Body of pancreas (tissue), 4 donors: Measurements from ENCODE around the gene A1CF. TPM values are rescaled to one million over a fixed set of nuclear protein-coding genes. Genes with fewer than 3 reads are reported as not detected.
A peak's percentile ranks its signal among the peaks of the same experiment; 100 is the strongest.
"Not testable (repeated sequence)": the region's sequence is repeated elsewhere in the genome, so short reads cannot be mapped to it uniquely, and the experiment has no call there.

ENCODE experiments used
- ATAC-seq: fragments of 150-250 bp; one replicate; pipeline ENCODE4 v1.9.1; 2016
- DNase-seq, 4 donors: peaks; one replicate each; pipeline ENCODE4 v3.0.0-alpha.2; 2019
- H3K27ac ChIP-seq, 4 donors: fragments of 200-600 bp; sonication (generic); 1 replicate in 3 of 4; 2 replicates in 1 of 4; pipeline versions ENCODE4 v1.5.1 to v1.6.1; 2016 to 2019; ENCODE audit warnings: mild to moderate bottlenecking in 1 of 4, mixed read lengths in 1 of 4, moderate library complexity in 1 of 4
- H3K27me3 ChIP-seq, 2 donors: fragments of 200-600 bp; sonication (generic); one replicate each; pipeline ENCODE4 v1.6.0; 2016; ENCODE audit warnings: mild to moderate bottlenecking in 1 of 2
- H3K36me3 ChIP-seq, 2 donors: fragments of 200-600 bp; sonication (generic); replicated peaks in 1 of 2; 2 replicates each; pipeline ENCODE4 v1.5.1; 2016; ENCODE audit warnings: low read depth in 2 of 2; ENCODE audit not compliant: insufficient read depth in 1 of 2
- H3K4me1 ChIP-seq: fragments of 200-600 bp; sonication (generic); one replicate; pipeline ENCODE4 v1.6.0; 2016
- H3K4me3 ChIP-seq, 2 donors: fragments of 200-600 bp; sonication (generic); 1 replicate in 1 of 2; 2 replicates in 1 of 2; pipeline ENCODE4 v1.5.1; 2016 to 2019
- H3K9me3 ChIP-seq, 3 donors: fragments of 200-600 bp; sonication (generic); 1 replicate in 2 of 3; 2 replicates in 1 of 3; pipeline ENCODE4 v1.5.1; 2016
- POLR2A ChIP-seq, 3 donors: fragments of 450-650 bp; IDR thresholded peaks; one replicate each; pipeline ENCODE4 v1.6.1; 2016; ENCODE audit warnings: antibody characterized with exemption in 3 of 3, mild to moderate bottlenecking in 2 of 3
- WGBS, 2 donors: methylation state at CpG; one replicate each; pipeline ENCODE4 v1.1.5; 2017; 5-methylcytosine and 5-hydroxymethylcytosine counted together
- intact Hi-C: fragments of 100-400 bp; cut with DNase I; formaldehyde crosslinking; loops from one replicate; pipeline ENCODE4 v1.15.1; 2023
- total RNA-seq, 2 donors: library from RNA; depleted of rRNA; stranded (reverse); fragments of >200 nt; gene quantifications; one replicate each; pipeline ENCODE4 v1.1.0, GENCODE V29; 2016
- TF ChIP-seq, protein P1 (sequence below), 7 experiments: fragments of 450-650 bp in 4 of 7; fragments of 200-600 bp in 3 of 7; sonication (generic) in 3 of 7; IDR thresholded peaks; one replicate each; pipeline ENCODE4 v1.5.1; 2016 to 2019; ENCODE audit warnings: antibody characterized with exemption in 7 of 7

The A1CF gene
- total RNA-seq, 2 donors from 2014 or later: 7.8 to 18.5 TPM

DNA sequence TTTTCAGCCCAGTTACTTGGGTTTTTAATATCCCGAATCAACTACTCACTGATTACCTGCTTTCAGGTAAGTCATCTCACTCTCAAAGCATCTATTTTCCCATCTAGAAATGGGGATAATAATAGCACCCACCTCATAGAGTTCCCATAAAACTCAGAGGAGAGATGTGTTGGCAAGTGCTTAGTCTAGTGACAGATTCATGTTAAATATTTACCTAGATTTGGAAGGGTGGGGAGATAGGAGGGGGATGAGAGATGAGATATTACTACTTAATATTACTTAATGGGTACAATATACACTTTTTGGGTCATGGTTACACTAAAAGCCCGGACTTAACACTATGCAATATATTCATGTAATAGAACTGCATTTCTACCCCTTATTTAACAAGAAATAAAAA, 7.0 kb upstream of the A1CF start:
- 44 to 52% methylated on average over 2 of the region's 2 CpGs for WGBS, 2 donors
- Histone ChIP-seq H3K4me3 (no peak overlapping the region), H3K36me3 (no peaks in the 10 kb centered on the region), H3K27ac (no peak overlapping the region), H3K9me3 (no peaks in the 10 kb centered on the region), H3K27me3 (no peaks in the 10 kb centered on the region), H3K4me1 (no peaks in the 10 kb centered on the region)
- TF ChIP-seq, protein P1, sequence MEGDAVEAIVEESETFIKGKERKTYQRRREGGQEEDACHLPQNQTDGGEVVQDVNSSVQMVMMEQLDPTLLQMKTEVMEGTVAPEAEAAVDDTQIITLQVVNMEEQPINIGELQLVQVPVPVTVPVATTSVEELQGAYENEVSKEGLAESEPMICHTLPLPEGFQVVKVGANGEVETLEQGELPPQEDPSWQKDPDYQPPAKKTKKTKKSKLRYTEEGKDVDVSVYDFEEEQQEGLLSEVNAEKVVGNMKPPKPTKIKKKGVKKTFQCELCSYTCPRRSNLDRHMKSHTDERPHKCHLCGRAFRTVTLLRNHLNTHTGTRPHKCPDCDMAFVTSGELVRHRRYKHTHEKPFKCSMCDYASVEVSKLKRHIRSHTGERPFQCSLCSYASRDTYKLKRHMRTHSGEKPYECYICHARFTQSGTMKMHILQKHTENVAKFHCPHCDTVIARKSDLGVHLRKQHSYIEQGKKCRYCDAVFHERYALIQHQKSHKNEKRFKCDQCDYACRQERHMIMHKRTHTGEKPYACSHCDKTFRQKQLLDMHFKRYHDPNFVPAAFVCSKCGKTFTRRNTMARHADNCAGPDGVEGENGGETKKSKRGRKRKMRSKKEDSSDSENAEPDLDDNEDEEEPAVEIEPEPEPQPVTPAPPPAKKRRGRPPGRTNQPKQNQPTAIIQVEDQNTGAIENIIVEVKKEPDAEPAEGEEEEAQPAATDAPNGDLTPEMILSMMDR (IDR thresholded peaks at IDR 0.05): no peak
- no peak for TF ChIP-seq POLR2A (IDR thresholded peaks at IDR 0.05)
- intact Hi-C loops: loop anchor here (10.0 kb wide), 1 partner anchor 98 kb away; no protein-coding TSS in a partner anchor
- ATAC-seq (no peak), DNase-seq (no peak)

- ATAC-seq (no peak), DNase-seq (no peak)
- intact Hi-C loops: no loop called here
- H3K27ac ChIP-seq: peak overlapping the region in 3 of 4 donors; percentile 44 to 72 (median 56)
- H3K9me3 ChIP-seq: no peaks in the 10 kb centered on the region
- H3K27me3 ChIP-seq: no peaks in the 10 kb centered on the region
- no peaks in the 10 kb centered on the region for H3K36me3 ChIP-seq
- peaks cover 38% of the 10 kb centered on the region for H3K4me1 ChIP-seq
- H3K4me3 ChIP-seq: peak overlapping the region in 1 of 2 donors; percentile 25
- TF ChIP-seq, protein P1 (IDR thresholded peaks at IDR 0.05): no peak
- TF ChIP-seq POLR2A (IDR thresholded peaks at IDR 0.05): no peak
- 26 to 34% methylated on average over 3 of the region's 3 CpGs for WGBS, 2 donors
These were observed 1.1 kb downstream of the A1CF start for GRCh38 chr10:50884302-50884701.

DNA sequence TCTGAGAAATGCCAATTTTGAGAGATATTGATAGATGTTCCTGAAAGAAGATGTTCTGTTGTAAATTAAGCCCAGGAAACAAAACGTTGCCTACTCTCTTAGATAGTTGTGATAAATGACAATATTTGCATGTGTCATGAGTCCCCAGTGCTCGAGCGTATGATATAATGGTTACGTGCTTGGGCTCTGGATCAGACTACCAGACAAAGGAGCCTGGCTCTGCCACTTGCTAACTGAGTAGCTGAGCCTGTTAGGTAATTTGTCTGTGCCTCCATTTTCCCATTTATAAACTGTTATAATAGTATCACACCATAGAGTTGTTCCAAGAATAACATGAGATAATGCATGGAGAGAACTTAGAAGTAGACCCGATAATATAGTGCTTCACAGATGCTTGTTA, 1.8 kb downstream of the A1CF start:
- H3K4me1 ChIP-seq: peaks cover 42% of the 10 kb centered on the region
- intact Hi-C loops: no loop called here
- TF ChIP-seq, protein P1 (IDR thresholded peaks at IDR 0.05): no peak
- peak in 2 of 3 donors; percentile 35 to 54 for TF ChIP-seq POLR2A (IDR thresholded peaks at IDR 0.05)
- H3K4me3 ChIP-seq: no peak overlapping the region
- 28 to 32% methylated on average over 5 of the region's 5 CpGs for WGBS, 2 donors
- H3K36me3 ChIP-seq: no peaks in the 10 kb centered on the region
- ATAC-seq: peak; percentile 63
- H3K27ac ChIP-seq: peak overlapping the region in 3 of 4 donors; percentile 44 to 72 (median 56)
- H3K9me3 ChIP-seq: no peaks in the 10 kb centered on the region
- peak; percentile 27 to 62 (median 41) for DNase-seq
- no peaks in the 10 kb centered on the region for H3K27me3 ChIP-seq

DNA sequence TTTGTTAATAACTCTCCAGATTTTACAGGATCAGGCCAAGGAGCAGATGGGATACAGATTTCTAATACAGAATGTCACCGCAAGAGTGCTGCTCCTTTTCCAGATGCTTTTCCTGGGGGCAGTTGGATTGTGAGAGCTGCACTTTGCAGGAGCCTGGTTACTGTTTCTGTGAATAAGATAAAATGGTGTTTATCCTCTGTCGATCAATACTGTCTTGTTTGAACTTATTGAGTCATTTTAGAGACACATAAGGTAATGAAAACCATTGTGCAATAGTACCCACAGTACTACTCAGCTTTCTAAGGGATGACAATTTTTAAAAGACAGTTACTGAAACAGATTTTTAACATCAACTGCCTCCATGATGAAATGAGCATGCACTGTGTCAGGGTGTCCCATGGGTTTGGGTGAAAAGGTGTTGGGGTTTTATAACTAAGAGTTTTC, 2.9 kb downstream of the A1CF start:
- H3K4me3 ChIP-seq: no peak overlapping the region
- peak; percentile 89 for ATAC-seq
- H3K27ac ChIP-seq: peak overlapping the region in 2 of 4 donors; percentile 56 to 72
- peak; percentile 13 to 57 (median 30) for DNase-seq
- H3K9me3 ChIP-seq: no peaks in the 10 kb centered on the region
- intact Hi-C loops: no loop called here
- H3K36me3 ChIP-seq: no peaks in the 10 kb centered on the region
- WGBS, 2 donors: 10 to 12% methylated on average over 2 of the region's 2 CpGs
- peaks cover 42% of the 10 kb centered on the region for H3K4me1 ChIP-seq
- H3K27me3 ChIP-seq: no peaks in the 10 kb centered on the region
- TF ChIP-seq, protein P1 (IDR thresholded peaks at IDR 0.05): peak in 2 of 7 experiments; percentile 19 to 44
- TF ChIP-seq POLR2A (IDR thresholded peaks at IDR 0.05): no peak

- 93 to 94% methylated on average over 10 of the region's 10 CpGs for WGBS, 2 donors
- intact Hi-C loops: not testable (repeated sequence)
These were observed 4.4 kb downstream of the A1CF start for GRCh38 chr10:50881046-50881445.

More at GRCh38 chr10:50881046-50881445, 4.4 kb downstream of the A1CF start:
- not testable (repeated sequence) for H3K4me3 ChIP-seq, H3K27me3 ChIP-seq, H3K9me3 ChIP-seq, DNase-seq, ATAC-seq, H3K36me3 ChIP-seq, H3K27ac ChIP-seq
- H3K4me1 ChIP-seq: peaks cover 42% of the 10 kb centered on the region
